ENCODE results near the gene SRGAP3. TPM values are rescaled to one million over a fixed set of nuclear protein-coding genes. Genes with fewer than 3 reads are reported as not detected.

SRGAP3 gene
- total and polyA plus RNA-seq, 4 donors: 1.2 to 32.8 (median 7.3) TPM

DNA sequence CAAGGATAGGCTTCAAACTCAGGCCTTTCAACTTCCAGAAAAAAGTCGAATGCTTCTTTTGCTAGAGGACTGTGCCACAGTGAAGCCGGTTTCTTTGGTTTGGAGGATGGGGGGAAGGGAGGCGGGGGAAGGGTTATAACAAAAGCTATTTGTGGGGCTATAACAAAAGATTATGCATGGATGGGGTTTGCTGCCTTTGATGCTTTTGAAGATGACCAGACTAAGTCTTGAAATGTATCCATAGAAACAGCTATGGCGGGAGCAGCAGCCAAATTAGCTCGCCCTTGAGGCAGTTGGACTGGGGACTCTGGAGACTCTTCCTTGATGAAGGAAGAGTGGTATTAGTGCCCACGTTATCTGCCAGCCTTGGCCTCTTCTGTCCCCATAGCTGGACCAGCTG, 47.5 kb downstream of the SRGAP3 start:
- DNase-seq: no peak
- no peak overlapping the region for H3K27ac ChIP-seq (ENCODE audit: low read depth in 1 of 2, low read length in 1 of 2)
- whole genome bisulfite sequencing, 2 donors: 91 to 97% methylated on average over 6 of the region's 6 CpGs

DNA sequence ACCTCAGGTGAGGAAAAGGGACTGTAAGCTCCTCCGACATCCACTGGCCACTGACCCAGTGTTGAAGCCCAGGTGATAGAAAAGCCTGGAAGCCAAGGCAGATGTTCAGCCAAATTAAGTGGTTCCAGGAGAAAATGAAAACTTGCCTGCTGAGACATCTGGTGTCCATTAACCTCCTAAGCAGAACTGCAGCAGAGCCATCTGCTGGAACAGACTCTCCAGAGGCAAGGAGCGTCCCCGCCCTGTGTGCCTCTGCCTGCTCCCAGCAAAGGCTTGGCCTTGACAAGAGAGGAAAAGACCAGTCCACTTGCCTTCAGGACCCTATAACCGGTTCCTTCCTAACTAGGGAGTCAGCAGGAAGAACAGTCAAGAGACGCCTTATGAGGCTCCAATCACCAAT, 48.2 kb downstream of the SRGAP3 start:
- Histone ChIP-seq H3K36me3 (ENCODE audit: control insufficient read depth in 4 of 4, insufficient read depth in 4 of 4, low read length in 4 of 4) (no peaks in the 10 kb centered on the region), H3K27ac (ENCODE audit: low read depth in 1 of 2, low read length in 1 of 2) (no peak overlapping the region), H3K4me3 (no peak overlapping the region), H3K27me3 (ENCODE audit: control insufficient read depth in 3 of 3, insufficient read depth in 3 of 3, low read length in 2 of 3) (no peaks in the 10 kb centered on the region), H3K9me3 (ENCODE audit: control insufficient read depth in 4 of 4, insufficient read depth in 3 of 4, low read length in 3 of 4) (peaks cover 0 to 2% (median 0%) of the 10 kb centered on the region in 4 donors), H3K4me1 (ENCODE audit: control insufficient read depth in 5 of 5, insufficient read depth in 5 of 5, low read length in 5 of 5) (peaks cover 0 to 52% (median 11%) of the 10 kb centered on the region in 5 donors), H3K9ac (ENCODE audit: insufficient read depth in 1 of 2, low read length in 2 of 2) (no peak overlapping the region)
- WGBS, 2 donors: 90 to 93% methylated on average over 5 of the region's 5 CpGs
- TF ChIP-seq, protein P1, sequence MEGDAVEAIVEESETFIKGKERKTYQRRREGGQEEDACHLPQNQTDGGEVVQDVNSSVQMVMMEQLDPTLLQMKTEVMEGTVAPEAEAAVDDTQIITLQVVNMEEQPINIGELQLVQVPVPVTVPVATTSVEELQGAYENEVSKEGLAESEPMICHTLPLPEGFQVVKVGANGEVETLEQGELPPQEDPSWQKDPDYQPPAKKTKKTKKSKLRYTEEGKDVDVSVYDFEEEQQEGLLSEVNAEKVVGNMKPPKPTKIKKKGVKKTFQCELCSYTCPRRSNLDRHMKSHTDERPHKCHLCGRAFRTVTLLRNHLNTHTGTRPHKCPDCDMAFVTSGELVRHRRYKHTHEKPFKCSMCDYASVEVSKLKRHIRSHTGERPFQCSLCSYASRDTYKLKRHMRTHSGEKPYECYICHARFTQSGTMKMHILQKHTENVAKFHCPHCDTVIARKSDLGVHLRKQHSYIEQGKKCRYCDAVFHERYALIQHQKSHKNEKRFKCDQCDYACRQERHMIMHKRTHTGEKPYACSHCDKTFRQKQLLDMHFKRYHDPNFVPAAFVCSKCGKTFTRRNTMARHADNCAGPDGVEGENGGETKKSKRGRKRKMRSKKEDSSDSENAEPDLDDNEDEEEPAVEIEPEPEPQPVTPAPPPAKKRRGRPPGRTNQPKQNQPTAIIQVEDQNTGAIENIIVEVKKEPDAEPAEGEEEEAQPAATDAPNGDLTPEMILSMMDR (IDR thresholded peaks at IDR 0.05; ENCODE audit: control extremely low read depth, extremely low read depth): no peak
- DNase-seq (peak in 1 of 3 donors; percentile 49), ATAC-seq (ENCODE audit: insufficient read depth, low FRiP score) (no peak)

More for the DNA sequence above, 47.5 kb downstream of the SRGAP3 start:
- Histone ChIP-seq H3K4me1 (ENCODE audit: control insufficient read depth in 5 of 5, insufficient read depth in 5 of 5, low read length in 5 of 5) (peaks cover 0 to 47% (median 11%) of the 10 kb centered on the region in 5 donors), H3K36me3 (ENCODE audit: control insufficient read depth in 4 of 4, insufficient read depth in 4 of 4, low read length in 4 of 4) (no peaks in the 10 kb centered on the region), H3K27me3 (ENCODE audit: control insufficient read depth in 3 of 3, insufficient read depth in 3 of 3, low read length in 2 of 3) (no peaks in the 10 kb centered on the region), H3K9ac (ENCODE audit: insufficient read depth in 1 of 2, low read length in 2 of 2) (no peak overlapping the region), H3K4me3 (no peak overlapping the region), H3K9me3 (ENCODE audit: control insufficient read depth in 4 of 4, insufficient read depth in 3 of 4, low read length in 3 of 4) (peaks cover 0 to 2% (median 0%) of the 10 kb centered on the region in 4 donors)
- TF ChIP-seq, protein P1 (IDR thresholded peaks at IDR 0.05; ENCODE audit: control extremely low read depth, extremely low read depth): no peak
- no peak for ATAC-seq (ENCODE audit: insufficient read depth, low FRiP score)

- H3K4me1 ChIP-seq (ENCODE audit: control insufficient read depth in 5 of 5, insufficient read depth in 5 of 5, low read length in 5 of 5): peaks cover 0 to 55% (median 11%) of the 10 kb centered on the region in 5 donors
- ATAC-seq (ENCODE audit: insufficient read depth, low FRiP score) (no peak), DNase-seq (no peak)
- no peaks in the 10 kb centered on the region for H3K36me3 ChIP-seq (ENCODE audit: control insufficient read depth in 4 of 4, insufficient read depth in 4 of 4, low read length in 4 of 4)
- H3K9me3 ChIP-seq (ENCODE audit: control insufficient read depth in 4 of 4, insufficient read depth in 3 of 4, low read length in 3 of 4): peaks cover 0 to 2% (median 0%) of the 10 kb centered on the region in 4 donors
- H3K27me3 ChIP-seq (ENCODE audit: control insufficient read depth in 3 of 3, insufficient read depth in 3 of 3, low read length in 2 of 3): no peaks in the 10 kb centered on the region
- 80 to 90% methylated on average over 3 of the region's 3 CpGs for WGBS, 2 donors
- TF ChIP-seq, protein P1 (IDR thresholded peaks at IDR 0.05; ENCODE audit: control extremely low read depth, extremely low read depth): no peak
- H3K27ac ChIP-seq (ENCODE audit: low read depth in 1 of 2, low read length in 1 of 2): no peak overlapping the region
- H3K9ac ChIP-seq (ENCODE audit: insufficient read depth in 1 of 2, low read length in 2 of 2): no peak overlapping the region
- H3K4me3 ChIP-seq: no peak overlapping the region
Observed at GRCh38 chr3:9199775-9200174, 49.7 kb downstream of the SRGAP3 start.

GRCh38 chr3:9198899-9199335, 50.5 kb downstream of the SRGAP3 start:
- H3K9ac ChIP-seq (ENCODE audit: insufficient read depth in 1 of 2, low read length in 2 of 2): no peak overlapping the region
- TF ChIP-seq, protein P1 (IDR thresholded peaks at IDR 0.05; ENCODE audit: control extremely low read depth, extremely low read depth): no peak
- 65 to 82% methylated on average over 10 of the region's 10 CpGs for WGBS, 2 donors
- H3K4me3 ChIP-seq: no peak overlapping the region
- DNase-seq (peak; percentile 87 to 97 (median 93)), ATAC-seq (ENCODE audit: insufficient read depth, low FRiP score) (no peak)
- H3K27me3 ChIP-seq (ENCODE audit: control insufficient read depth in 3 of 3, insufficient read depth in 3 of 3, low read length in 2 of 3): no peaks in the 10 kb centered on the region
- peaks cover 0 to 55% (median 4%) of the 10 kb centered on the region in 5 donors for H3K4me1 ChIP-seq (ENCODE audit: control insufficient read depth in 5 of 5, insufficient read depth in 5 of 5, low read length in 5 of 5)
- H3K9me3 ChIP-seq (ENCODE audit: control insufficient read depth in 4 of 4, insufficient read depth in 3 of 4, low read length in 3 of 4): peaks cover 0 to 2% (median 0%) of the 10 kb centered on the region in 4 donors
- no peaks in the 10 kb centered on the region for H3K36me3 ChIP-seq (ENCODE audit: control insufficient read depth in 4 of 4, insufficient read depth in 4 of 4, low read length in 4 of 4)
- H3K27ac ChIP-seq (ENCODE audit: low read depth in 1 of 2, low read length in 1 of 2): no peak overlapping the region

All from lung (tissue), 12 donors.